ENCODE data around the gene RNF152.

RNF152 gene

DNA sequence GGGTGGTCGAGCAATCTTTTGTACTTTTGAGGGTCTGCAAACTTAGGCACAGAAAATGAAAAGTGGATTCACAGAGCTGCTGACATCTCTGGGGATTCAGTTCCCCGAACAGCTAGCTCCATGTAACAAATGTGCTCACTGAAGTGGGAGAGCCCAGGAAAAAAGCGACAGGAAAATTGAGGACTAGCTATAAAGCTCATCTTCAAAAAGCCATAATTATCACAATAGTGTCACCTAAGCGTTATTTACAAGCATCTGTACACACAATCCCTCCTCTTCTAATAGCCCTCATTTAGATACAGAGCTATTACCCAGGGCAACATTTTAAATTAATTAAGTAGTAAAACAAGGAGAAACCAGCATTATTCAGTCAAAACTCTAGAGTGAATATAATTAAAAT is 36.1 kb downstream of the RNF152 start:
- in situ Hi-C loops (cut with MboI; ENCODE audit: low pct_unique_long_range_greater_than_20kb, low sequenced_read_pairs): no loop called here
- DNase-seq: no peak

DNA sequence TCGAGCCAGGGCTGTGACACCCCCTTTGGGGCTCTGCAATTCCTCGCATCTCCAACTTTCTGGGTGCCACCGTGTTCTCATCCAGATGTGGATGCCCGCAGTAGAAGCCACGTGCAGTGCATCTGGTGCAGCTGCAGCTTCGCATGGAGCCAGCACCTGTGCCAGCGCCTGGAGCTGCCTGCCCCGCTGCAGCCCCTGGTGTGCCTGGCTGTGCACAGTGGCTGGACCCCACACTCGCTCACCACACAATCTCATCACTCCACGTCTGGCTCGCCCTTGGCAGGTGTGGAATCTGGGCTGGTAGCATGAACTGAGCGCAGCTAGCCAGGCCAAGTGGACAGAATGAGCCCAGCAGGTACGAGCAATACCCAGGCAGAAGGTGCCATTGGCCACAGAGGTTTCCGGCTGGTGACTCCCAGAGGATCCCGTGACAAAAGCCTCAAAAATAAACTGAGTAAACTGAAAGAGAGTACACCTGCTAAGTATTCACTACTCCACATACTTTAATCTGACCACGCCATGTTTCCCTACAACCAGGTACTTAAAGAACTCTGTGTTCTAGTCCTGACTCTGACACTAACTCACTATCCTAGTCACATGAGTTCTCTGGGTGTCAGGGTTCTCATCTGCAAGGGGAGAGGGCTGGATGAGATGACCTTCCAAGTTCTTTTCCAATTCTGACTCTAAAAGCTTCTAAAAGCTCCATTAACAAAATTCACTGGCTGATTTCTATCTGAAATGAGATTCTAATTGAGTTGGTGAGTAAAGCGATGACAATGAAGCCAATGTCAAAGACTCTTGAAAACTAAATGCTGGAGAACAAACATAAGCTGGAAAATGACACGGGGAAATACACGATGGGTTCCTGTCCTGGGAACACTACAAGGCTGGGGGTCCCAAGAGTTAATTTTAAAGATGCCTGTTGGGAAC is 37.1 kb downstream of the RNF152 start:
- DNase-seq: no peak
- in situ Hi-C loops (cut with MboI; ENCODE audit: low pct_unique_long_range_greater_than_20kb, low sequenced_read_pairs): no loop called here

DNA sequence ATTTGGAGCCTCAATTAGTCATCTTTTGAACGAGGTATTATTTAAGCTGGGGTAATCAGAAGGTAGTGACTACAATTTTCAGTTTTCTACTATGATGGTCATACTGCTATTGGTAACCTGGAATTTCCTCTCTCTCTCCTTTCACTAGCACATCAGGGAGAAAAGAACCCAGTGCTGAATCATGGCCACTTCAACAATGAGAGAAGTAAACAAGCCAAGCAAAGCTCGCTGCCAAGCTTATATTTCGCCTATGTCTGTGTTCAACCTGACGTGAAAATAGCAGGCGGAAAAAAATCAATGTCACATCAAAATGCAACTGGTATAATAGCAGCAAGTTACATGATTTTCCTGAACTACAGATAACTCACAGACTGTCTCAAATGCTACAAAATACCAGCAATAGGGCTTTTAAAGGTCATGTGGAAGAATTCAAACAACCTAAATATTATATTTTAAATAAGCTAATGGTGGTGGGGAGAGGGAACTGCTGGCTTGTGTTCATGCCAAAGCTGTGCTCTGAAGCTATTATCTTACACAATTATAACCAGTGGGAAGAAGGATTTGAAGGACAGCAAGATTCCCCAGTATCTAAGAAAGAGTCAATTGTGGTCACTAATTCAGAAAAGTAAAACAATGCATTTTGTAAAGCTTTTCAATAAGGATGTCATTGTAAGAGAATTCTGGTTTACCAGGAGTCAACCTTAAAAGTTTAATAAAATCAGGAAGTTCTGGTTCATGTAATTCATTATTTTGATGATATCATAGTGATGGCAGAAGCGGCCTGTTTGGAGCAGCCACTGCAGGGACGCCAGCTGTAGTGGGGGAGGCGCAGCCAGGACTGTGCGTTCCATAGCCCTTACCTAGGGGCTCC is 38.0 kb downstream of the RNF152 start:
- in situ Hi-C loops (cut with MboI; ENCODE audit: low pct_unique_long_range_greater_than_20kb, low sequenced_read_pairs): no loop called here
- no peak for DNase-seq

DNA sequence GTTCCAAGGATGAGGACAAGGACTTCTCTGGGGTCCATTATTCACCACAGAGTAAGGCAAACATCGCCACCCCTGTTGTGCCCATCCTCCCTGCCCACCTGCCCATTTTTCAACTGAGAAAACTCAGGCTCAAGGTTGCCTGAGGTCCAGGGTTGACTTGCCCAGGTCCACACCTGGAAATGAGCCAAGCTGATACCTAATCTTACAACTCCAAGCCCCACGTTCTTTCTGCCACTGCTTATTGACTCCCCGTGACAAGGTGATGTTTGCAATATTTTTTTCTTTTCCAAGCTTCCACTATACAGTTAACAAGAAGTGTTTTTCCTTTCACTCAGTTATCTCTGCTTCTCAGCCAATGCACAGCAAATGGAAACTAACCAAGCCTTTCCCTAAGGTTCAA is 39.0 kb downstream of the RNF152 start:
- no peak for DNase-seq
- in situ Hi-C loops (cut with MboI; ENCODE audit: low pct_unique_long_range_greater_than_20kb, low sequenced_read_pairs): no loop called here

DNA sequence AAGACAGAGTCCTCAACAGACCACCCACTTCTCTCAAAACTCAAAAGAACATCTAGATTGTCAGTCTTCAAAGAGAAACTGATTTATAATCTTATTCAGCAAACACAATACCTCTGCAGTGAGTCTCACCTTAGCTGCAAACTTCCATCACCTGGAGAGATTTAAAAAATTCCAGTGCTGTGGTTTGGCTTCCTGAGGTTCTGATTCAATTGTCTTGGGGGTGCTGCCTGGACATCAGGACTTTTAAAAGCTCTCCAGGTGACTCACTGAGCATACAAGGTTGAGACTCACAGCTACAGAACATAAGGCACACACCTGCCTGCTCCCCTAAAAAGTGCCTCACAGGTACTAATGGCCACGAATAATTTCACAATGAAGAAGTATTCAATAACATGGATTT is 40.3 kb downstream of the RNF152 start:
- in situ Hi-C loops (cut with MboI; ENCODE audit: low pct_unique_long_range_greater_than_20kb, low sequenced_read_pairs): no loop called here
- no peak for DNase-seq

DNA sequence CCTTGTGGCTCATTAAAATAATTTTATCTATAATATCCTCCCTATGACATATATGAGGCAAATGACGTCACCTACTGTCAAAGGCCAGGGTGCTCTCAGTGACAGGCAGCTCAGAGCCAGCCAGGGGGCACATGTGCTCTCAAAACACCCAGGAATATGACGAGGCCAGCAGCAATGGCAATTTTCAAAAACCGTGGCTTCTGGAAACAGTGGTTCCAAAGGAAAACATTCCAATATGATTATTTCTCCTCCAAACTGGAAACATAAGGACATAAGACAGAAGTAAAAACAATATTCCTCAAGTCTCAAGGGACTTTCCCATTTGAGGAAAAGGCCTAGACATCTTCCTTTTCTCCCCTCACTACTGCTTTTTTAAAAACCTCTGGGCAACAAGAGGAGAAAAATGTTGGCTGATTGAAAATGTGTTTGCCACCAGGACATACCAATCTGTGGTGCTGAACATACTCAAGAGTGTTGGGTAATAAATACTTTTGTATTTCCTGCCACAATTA is 40.8 kb downstream of the RNF152 start:
- no peak for DNase-seq
- in situ Hi-C loops (cut with MboI; ENCODE audit: low pct_unique_long_range_greater_than_20kb, low sequenced_read_pairs): no loop called here

DNA sequence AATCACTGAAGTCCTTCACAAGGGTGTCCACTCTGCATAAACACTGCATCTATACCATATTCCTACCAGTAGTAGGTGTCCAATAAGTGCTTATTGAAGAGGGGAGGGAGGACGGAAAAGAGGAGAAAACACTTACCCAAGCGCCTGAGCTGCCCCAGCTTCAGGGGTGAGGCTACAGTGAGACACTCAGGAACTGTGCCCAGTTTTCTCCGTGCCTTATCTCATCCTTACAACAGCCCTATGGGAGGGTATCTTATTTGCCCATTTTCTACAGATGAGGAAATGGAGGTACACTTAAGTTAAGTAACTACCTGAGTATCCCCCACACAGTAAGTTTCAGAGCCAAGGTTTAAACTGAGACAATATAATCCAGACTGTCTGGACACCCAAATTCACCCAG is 41.5 kb downstream of the RNF152 start:
- in situ Hi-C loops (cut with MboI; ENCODE audit: low pct_unique_long_range_greater_than_20kb, low sequenced_read_pairs): no loop called here

DNA sequence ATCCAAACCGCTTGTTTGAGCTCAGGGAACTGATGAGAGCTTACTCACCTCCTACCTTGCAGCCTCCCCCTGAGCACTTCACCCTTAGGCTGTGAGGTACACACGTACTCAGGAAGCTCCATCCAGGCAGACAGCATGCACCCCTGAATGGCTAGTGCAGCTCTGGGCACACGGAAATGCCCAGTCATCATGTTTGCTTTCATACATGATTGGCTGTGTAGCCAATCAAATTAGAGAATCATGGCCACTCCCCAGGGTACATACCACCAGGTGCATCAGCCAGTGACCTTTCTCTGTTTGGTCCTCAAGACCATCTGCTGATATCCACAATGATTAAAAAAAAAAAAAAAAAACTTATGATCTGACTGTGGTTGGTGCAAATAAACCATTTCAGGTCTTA is 42.1 kb downstream of the RNF152 start:
- no peak for DNase-seq
- in situ Hi-C loops (cut with MboI; ENCODE audit: low pct_unique_long_range_greater_than_20kb, low sequenced_read_pairs): no loop called here

More for the DNA sequence above, 41.5 kb downstream of the RNF152 start:
- DNase-seq: no peak

DNA sequence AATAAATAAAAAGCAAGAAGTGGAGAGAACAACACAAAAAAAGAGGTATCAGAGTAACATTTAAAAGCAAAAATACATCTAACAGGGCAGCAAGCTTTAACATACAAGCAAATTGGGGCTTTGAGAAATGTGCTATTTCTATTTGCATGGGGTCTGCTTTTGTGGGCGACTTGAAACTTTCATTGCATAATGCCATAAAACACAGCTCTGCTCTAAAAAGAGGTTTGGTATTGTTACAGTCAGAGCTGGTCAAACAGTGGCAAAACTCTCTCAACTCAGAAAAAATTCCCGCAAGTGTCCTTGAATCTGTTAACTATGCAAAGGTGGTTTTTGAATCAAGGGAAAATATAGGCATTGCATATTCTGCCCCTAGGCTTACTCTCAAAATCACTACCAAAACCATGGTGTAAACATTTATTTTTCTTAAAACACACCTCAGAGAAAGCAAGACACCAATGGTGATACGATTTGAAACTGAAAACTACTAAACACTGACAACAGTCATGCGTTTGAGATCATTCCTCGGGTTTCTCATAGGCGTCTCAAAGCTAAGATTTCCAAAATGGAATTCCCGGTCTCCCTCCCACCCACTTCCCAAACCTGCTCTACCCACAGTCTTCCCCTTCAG is 45.5 kb downstream of the RNF152 start:
- in situ Hi-C loops (cut with MboI; ENCODE audit: low pct_unique_long_range_greater_than_20kb, low sequenced_read_pairs): no loop called here

DNA sequence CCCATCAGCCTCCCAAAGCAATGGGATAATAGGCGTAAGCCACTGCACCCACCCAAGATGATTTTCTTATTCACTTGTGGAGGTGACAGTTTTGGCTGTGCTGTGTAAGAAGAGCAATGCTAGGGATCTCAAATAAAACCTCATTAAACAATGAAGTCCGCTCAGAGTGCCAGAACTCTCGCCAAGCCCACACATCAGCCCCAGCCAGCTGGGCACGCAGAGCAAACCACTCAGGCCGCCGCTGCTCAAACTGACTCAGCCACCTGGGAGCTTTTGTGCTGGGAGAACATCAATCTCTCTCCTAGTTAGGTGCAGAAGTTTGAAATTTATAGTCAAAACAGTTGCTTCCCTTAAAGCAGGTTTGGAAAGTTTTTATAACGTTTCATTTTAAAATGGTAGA is 47.6 kb downstream of the RNF152 start:
- in situ Hi-C loops (cut with MboI; ENCODE audit: low pct_unique_long_range_greater_than_20kb, low sequenced_read_pairs): no loop called here
- DNase-seq: no peak

More for the DNA sequence above, 45.5 kb downstream of the RNF152 start:
- no peak for DNase-seq

DNA sequence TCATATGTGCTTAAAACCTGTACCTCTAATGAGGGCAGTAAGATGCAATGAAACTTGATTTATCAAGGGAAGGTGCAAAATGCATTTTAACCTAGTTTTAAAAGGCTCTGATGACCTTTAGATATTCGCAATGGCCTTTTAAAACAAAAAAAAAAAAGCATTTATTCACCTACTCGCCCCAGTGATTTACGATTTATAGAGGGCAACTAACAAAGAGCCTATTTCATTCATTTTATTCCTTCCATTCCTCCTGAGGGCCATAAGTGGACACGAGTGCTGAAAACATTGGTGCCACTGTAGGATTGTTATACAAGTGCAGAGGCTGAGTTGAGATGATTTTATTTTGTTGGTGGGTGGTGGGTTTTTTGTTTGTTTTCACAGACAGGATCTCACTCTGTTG is 48.1 kb downstream of the RNF152 start:
- in situ Hi-C loops (cut with MboI; ENCODE audit: low pct_unique_long_range_greater_than_20kb, low sequenced_read_pairs): no loop called here
- no peak for DNase-seq

DNA sequence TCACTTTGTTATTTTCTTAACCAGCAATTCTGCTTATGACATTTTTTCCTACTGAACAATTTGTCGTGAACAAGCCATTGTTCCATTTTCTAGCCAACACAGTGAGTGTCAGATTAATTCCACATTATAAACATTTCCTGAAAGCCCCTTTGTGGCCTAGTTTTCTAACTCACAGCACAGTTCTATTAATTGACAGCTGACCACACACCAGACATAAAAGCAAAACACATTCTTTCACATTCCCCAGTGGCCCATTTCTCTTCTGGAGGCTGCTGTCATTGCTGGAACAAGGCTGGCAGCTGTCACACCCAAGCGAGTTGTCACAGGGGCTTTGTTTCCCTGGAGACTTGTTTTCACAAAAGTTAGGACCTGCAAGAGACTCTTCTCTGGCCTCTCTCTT is 50.7 kb downstream of the RNF152 start:
- no peak for DNase-seq
- in situ Hi-C loops (cut with MboI; ENCODE audit: low pct_unique_long_range_greater_than_20kb, low sequenced_read_pairs): no loop called here

DNA sequence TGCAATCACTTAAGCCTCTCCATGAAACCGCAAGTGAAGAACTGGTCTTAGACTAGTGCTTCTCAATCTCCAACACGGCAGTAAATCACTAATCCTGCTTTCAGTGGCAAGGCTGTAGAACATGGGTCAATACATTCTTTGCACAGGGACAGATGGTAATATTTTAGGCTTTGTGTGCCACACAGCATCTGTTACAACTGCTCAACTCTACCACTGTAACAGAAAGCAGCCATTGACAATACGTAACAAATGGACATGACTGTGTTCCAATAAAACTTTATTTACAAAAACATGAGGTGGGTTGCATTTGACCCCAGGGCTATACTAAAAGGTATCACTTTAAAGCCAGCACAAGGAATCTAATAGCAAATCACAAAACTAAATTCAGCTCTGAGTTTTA is 51.1 kb downstream of the RNF152 start:
- DNase-seq: no peak
- in situ Hi-C loops (cut with MboI; ENCODE audit: low pct_unique_long_range_greater_than_20kb, low sequenced_read_pairs): no loop called here

DNA sequence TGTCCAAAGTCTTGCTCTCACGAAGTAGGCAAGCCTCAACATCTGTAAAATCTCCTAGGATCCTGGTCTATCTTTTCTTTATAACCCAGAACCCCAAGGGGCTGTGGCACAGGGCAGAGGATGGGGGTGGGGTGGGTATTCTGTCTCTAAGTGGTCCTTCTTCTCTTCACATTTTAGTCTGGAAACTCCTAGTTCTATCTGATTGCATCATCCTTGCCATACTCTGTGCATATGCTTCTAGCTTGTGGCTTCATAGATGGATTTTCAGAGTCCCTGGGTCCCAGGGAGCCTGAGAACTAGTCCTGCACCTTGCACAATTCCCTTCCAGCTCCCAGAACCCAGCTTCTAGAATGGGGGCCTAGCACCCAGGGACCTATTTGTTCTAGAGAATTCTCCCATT is 52.5 kb downstream of the RNF152 start:
- no peak for DNase-seq
- in situ Hi-C loops (cut with MboI; ENCODE audit: low pct_unique_long_range_greater_than_20kb, low sequenced_read_pairs): no loop called here

DNA sequence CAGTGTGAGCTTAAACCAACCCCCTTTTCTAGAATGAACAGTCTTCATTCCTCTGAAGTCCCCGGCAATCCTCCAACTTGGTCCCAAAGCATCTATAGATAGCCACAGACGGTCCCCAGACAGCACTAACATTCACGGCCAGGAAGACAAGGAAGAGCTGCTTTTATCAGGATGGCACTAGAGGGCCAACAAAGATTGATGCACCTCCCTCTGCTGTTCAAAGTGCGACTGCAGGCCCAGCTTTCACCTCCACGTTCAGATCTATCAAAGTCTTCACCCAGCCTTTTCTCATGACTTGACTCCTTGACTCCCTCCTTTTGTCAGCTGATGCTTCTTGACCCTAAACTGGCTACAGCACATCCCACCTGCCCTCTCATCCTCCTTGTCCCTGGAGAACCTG is 54.3 kb downstream of the RNF152 start:
- no peak for DNase-seq
- in situ Hi-C loops (cut with MboI; ENCODE audit: low pct_unique_long_range_greater_than_20kb, low sequenced_read_pairs): no loop called here

DNA sequence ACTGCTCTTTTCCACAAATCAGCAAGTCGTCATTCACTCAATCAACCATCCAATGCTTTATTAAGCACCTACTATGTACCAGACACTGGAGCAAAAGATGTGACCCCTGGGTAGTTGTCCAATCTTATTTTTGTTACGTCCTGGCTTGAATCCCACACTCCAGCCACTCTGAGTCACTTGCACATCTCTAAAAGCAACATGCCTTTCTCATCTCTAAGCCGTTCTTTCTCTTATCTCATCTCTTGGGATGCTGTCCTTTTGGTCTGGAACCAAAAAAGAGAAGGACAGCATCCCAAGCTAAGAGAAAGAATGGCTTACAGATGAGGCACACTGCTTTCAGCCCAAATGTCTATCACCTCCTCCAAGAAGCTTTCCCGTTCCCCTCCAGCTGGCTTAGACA is 58.8 kb downstream of the RNF152 start:
- DNase-seq: no peak
- in situ Hi-C loops (cut with MboI; ENCODE audit: low pct_unique_long_range_greater_than_20kb, low sequenced_read_pairs): no loop called here

DNA sequence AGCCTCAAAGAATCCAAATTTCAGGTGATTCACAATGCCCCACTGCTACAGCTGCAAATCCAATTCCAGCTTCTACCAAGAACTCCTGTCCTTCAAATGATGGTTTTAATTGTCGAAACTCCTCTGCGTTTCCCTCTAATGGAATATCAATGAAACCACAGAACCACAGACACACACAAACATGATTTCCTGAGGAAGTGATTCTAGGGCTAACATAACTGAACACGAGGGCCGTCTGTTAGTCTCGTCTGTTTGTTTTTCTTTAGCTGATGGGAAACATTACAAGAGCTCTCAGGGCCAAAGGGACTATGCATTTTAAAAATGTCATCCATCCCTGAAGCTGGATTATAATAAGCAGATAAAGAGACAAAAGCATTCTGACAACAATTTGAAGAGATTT is 59.4 kb downstream of the RNF152 start:
- peak; percentile 68 for DNase-seq
- in situ Hi-C loops (cut with MboI; ENCODE audit: low pct_unique_long_range_greater_than_20kb, low sequenced_read_pairs): no loop called here

DNA sequence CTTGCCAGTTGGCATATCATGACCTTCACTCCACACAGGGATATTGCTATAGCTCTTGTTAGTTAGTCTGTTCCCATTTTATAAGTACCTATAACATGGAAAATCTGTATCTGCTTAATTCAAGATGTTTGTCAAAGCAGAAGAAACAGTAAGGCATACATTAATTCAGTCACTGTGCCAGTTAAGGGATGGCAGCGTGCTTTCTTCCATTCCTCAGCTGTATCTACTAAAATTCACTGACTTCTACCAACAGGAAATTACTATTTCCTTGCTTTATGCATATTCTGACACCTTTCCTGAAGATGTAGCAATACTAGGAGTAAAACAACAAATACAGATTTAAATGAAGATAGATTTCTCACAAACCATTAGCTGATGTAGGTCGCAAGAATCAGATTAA is 59.9 kb downstream of the RNF152 start:
- in situ Hi-C loops (cut with MboI; ENCODE audit: low pct_unique_long_range_greater_than_20kb, low sequenced_read_pairs): no loop called here
- DNase-seq: peak; percentile 3

DNA sequence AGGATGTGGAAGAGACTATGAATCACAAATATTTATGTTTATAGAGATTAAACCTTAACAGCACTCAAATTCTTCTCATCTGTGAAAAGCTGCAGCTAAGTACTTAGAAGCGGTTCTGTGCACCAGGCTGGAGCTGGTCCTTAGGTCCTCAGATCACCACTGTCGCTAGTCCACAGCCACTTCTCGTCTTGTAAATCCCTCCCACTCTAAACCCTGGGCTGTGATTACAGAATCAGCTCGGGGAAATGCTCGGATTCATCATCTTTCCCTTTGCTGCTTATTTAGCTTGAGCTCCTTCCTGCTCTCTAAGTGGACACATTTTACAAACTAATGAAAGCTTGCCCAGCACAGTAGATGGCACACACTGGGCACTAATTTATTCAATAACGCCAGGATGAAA is 61.7 kb downstream of the RNF152 start:
- in situ Hi-C loops (cut with MboI; ENCODE audit: low pct_unique_long_range_greater_than_20kb, low sequenced_read_pairs): no loop called here
- no peak for DNase-seq

DNA sequence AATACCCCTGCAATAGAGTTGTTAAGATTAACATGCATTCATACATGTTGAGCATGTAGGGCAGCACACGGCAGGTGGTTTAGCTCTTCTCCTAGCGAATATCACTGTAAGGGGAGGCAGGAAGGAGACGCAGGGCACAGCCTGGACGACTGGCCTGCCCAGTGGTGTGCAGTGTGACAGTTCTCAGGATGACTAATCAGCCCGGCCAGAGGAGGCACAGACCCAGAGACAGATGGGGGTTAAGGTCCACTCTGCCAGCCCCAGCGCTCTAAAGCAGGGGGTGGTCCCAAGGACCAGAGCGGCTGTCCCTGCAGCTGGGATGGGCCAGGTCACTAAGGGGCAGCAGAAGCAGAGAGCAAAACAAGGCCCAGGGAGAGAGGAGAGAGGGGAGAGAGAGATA is 63.7 kb downstream of the RNF152 start:
- in situ Hi-C loops (cut with MboI; ENCODE audit: low pct_unique_long_range_greater_than_20kb, low sequenced_read_pairs): no loop called here
- no peak for DNase-seq
